ENCODE results near the gene GFOD1.

DNA sequence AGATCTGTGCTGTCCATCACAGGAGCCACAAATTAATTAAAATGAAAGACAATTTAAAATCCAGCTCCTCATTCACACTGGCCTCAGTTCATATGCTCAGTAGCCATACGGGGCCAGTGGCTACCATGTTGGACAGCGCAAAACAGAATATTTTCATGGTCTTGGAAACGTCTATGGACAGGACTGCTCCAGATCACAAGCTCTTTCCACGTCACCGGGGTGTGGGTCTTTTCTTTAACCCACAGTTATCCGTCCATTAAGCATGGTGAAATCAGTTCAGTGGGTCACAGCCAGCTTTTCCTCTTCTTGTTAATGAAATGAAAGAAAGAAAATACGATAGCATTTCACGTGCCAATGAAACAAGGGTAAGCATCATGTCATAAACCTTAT is 24.1 kb downstream of the GFOD1 start:
- no peak for TF ChIP-seq EZH2phosphoT487 (IDR thresholded peaks at IDR 0.05; ENCODE audit: borderline replicate concordance)
- no peak for TF ChIP-seq CTCF (conservative IDR thresholded peaks at IDR 0.05; ENCODE audit: low read length)
